KMS-11 (cell line): ENCODE measurements around the gene SLC8A1.

Experiments
- H2AFZ ChIP-seq: fragments of 200-600 bp; sonication (generic); 2 replicates; pipeline ENCODE4 v1.6.1; 2016; ENCODE audit warnings: antibody characterized with exemption, mixed run types, low read depth
- H3K27ac ChIP-seq: fragments of 200-600 bp; sonication (generic); 2 replicates; pipeline ENCODE4 v1.6.1; 2016; ENCODE audit warnings: mild to moderate bottlenecking, mixed run types
- H3K27me3 ChIP-seq: fragments of 200-600 bp; sonication (generic); 2 replicates; pipeline ENCODE4 v1.6.1; 2017; ENCODE audit warnings: mild to moderate bottlenecking, low read depth, mixed run types, moderate library complexity; ENCODE audit not compliant: insufficient read depth
- H3K36me3 ChIP-seq: fragments of 200-600 bp; sonication (generic); 2 replicates; pipeline ENCODE4 v1.6.1; 2017; ENCODE audit warnings: mild to moderate bottlenecking, mixed run types; ENCODE audit not compliant: insufficient read depth
- H3K4me1 ChIP-seq: fragments of 200-600 bp; sonication (generic); 2 replicates; pipeline ENCODE4 v1.6.1; 2016; ENCODE audit warnings: mild to moderate bottlenecking, low read depth, mixed run types; ENCODE audit not compliant: poor library complexity, severe bottlenecking
- H3K4me2 ChIP-seq: fragments of 200-600 bp; sonication (generic); 2 replicates; pipeline ENCODE4 v1.7.0; 2016; ENCODE audit warnings: mild to moderate bottlenecking, mixed run types
- H3K4me3 ChIP-seq: fragments of 200-600 bp; sonication (generic); IDR thresholded peaks from 2 replicates; pipeline ENCODE4 v1.6.1; 2017; ENCODE audit warnings: low read depth, low read length, mixed read lengths; ENCODE audit not compliant: insufficient read depth
- H3K79me2 ChIP-seq: fragments of 200-600 bp; sonication (generic); 2 replicates; pipeline ENCODE4 v1.6.1; 2016; ENCODE audit warnings: low read depth, mixed run types; ENCODE audit not compliant: insufficient read depth
- H3K9ac ChIP-seq: fragments of 200-600 bp; sonication (generic); 2 replicates; pipeline ENCODE4 v1.6.1; 2016; ENCODE audit warnings: mild to moderate bottlenecking, mixed run types
- H4K20me1 ChIP-seq: fragments of 200-600 bp; sonication (generic); 2 replicates; pipeline ENCODE4 v1.6.1; 2016; ENCODE audit warnings: mild to moderate bottlenecking, mixed run types; ENCODE audit not compliant: insufficient read depth
- TF ChIP-seq, protein P1 (sequence below): fragments of 200-600 bp; sonication (generic); conservative IDR thresholded peaks from 2 replicates; pipeline ENCODE4 v1.6.1; 2017; ENCODE audit warnings: low read depth, mild to moderate bottlenecking, antibody characterized with exemption, low read length, moderate library complexity, mixed read lengths

SLC8A1 gene

DNA sequence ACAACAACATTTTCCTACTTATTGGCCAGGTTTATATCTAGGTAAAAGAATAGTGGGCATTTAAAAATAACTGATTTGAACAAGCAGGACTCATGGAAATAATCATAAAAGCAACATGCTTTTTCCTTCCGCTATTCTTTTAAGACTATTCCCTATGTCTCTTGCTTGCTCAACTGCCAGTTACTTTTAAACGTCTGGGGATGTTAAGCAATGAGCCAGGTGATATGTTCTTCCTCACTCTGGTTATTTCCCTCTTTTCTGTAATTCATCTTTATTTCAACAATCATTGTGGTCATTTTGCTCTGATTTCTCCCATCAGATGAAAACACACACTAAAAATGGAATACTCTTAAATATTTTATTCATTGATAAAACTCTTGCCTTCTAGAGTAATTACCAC lies 33.4 kb upstream of the SLC8A1 start:
- Histone ChIP-seq H3K4me1 (no peaks in the 10 kb centered on the region), H3K27me3 (no peaks in the 10 kb centered on the region), H3K36me3 (no peaks in the 10 kb centered on the region), H3K79me2 (no peaks in the 10 kb centered on the region), H2AFZ (no peak overlapping the region), H3K27ac (no peak overlapping the region), H4K20me1 (no peaks in the 10 kb centered on the region), H3K9ac (no peak overlapping the region), H3K4me2 (no peak overlapping the region), H3K4me3 (no peak overlapping the region)
- TF ChIP-seq, protein P1, sequence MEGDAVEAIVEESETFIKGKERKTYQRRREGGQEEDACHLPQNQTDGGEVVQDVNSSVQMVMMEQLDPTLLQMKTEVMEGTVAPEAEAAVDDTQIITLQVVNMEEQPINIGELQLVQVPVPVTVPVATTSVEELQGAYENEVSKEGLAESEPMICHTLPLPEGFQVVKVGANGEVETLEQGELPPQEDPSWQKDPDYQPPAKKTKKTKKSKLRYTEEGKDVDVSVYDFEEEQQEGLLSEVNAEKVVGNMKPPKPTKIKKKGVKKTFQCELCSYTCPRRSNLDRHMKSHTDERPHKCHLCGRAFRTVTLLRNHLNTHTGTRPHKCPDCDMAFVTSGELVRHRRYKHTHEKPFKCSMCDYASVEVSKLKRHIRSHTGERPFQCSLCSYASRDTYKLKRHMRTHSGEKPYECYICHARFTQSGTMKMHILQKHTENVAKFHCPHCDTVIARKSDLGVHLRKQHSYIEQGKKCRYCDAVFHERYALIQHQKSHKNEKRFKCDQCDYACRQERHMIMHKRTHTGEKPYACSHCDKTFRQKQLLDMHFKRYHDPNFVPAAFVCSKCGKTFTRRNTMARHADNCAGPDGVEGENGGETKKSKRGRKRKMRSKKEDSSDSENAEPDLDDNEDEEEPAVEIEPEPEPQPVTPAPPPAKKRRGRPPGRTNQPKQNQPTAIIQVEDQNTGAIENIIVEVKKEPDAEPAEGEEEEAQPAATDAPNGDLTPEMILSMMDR, result no peak

DNA sequence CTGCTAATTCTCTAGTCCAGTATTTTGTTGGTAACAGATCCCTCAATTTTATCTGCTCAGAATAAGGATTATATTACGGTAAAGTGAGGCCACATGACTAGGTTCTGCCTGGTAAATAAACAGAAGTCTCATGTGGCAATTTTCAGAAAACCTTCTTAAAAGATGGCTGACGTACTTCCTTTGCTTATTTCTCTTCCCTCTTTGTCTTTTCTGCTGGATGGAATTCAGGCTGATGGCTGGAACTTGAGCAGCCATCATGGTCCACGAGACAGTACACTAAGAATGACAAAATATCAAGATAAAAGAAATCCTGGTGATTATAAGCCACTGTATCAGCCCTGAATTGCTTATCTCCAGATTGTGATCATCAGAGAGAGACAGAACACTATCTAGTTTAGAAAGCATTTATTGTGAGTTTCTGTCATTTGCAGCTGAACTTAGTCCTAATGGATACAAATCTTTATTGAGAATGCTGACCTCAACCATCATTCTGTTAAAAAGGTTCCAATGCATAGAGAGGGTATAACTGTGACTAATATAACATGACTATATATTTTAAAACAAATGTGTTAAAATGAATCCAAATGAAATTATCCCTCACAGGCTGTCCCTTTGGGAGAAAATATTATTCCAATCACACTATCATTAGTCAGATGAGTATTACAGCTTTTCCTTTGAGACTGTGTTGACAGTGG lies 31.8 kb upstream of the SLC8A1 start:
- H3K9ac ChIP-seq, result no peak overlapping the region
- TF ChIP-seq, protein P1, result no peak
- no peaks in the 10 kb centered on the region for H3K36me3 ChIP-seq
- no peaks in the 10 kb centered on the region for H3K27me3 ChIP-seq
- H3K4me3 ChIP-seq, result no peak overlapping the region
- H4K20me1 ChIP-seq, result no peaks in the 10 kb centered on the region
- H3K4me2 ChIP-seq, result no peak overlapping the region
- no peak overlapping the region for H3K27ac ChIP-seq
- H2AFZ ChIP-seq, result no peak overlapping the region
- H3K79me2 ChIP-seq, result no peaks in the 10 kb centered on the region
- no peaks in the 10 kb centered on the region for H3K4me1 ChIP-seq

DNA sequence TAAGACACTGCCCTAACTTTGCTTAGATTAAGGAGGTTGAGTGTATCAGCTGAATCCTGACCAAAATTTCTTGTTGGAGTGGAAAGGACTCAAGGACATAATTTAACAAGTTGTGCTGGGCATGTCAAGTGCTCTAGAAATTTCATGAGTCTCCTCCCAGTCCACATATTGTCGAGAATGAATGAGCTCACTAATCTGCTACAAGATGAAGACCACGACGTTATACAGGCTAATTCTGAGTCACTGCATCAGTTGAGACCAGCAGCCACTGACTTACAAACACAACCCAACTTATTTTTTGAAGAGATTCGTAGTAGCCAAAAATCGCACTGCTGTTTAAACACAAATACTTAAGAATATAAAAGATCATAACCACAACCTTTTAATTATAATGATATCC lies 28.7 kb upstream of the SLC8A1 start:
- no peaks in the 10 kb centered on the region for H3K27me3 ChIP-seq
- H2AFZ ChIP-seq, result no peak overlapping the region

DNA sequence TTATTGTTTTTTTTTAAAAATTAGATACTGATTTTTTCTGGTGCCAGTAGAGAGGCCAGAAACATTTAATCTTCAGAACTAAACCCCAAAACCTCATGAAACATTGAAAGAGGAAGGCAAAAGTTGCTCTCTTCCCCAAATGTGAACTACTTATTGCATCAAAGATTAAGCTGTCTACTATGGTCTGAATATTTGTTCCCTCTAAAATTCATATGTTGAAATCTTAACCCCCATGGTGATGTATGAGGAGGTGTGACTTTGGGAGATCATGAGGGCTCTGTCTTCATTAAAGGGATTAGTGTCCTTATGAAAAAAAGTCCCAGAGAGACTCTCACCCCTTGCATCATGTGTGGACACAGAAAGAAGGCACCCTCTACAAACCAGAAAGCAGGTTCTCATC lies 28.2 kb upstream of the SLC8A1 start:
- Histone ChIP-seq H3K27ac (no peak overlapping the region), H3K9ac (no peak overlapping the region), H3K27me3 (no peaks in the 10 kb centered on the region), H3K36me3 (no peaks in the 10 kb centered on the region), H4K20me1 (no peaks in the 10 kb centered on the region), H2AFZ (no peak overlapping the region), H3K4me1 (no peaks in the 10 kb centered on the region), H3K79me2 (no peaks in the 10 kb centered on the region), H3K4me2 (no peak overlapping the region), H3K4me3 (no peak overlapping the region)
- TF ChIP-seq, protein P1, result no peak

More for the DNA sequence above, 28.7 kb upstream of the SLC8A1 start:
- H3K4me1 ChIP-seq, result no peaks in the 10 kb centered on the region
- H3K4me3 ChIP-seq, result no peak overlapping the region
- H3K27ac ChIP-seq, result no peak overlapping the region
- no peaks in the 10 kb centered on the region for H4K20me1 ChIP-seq
- H3K4me2 ChIP-seq, result no peak overlapping the region
- H3K36me3 ChIP-seq, result no peaks in the 10 kb centered on the region
- TF ChIP-seq, protein P1, result no peak
- H3K79me2 ChIP-seq, result no peaks in the 10 kb centered on the region
- no peak overlapping the region for H3K9ac ChIP-seq
